Measurements from ENCODE around the gene RASSF4. TPM values are rescaled to one million over a fixed set of nuclear protein-coding genes. Genes with fewer than 3 reads are reported as not detected.

RASSF4 gene
- total and polyA plus RNA-seq, 4 donors: 8.2 to 26.9 (median 12.4) TPM

GRCh38 chr10:44909910-44910309, 49.7 kb upstream of the RASSF4 start (continued):
- TF ChIP-seq HNF4A (conservative IDR thresholded peaks at IDR 0.05) (no peak), TAF1 (conservative IDR thresholded peaks at IDR 0.05) (no peak), RAD21 (IDR thresholded peaks at IDR 0.05) (no peak), JUND (IDR thresholded peaks at IDR 0.05) (no peak), EGR1 (IDR thresholded peaks at IDR 0.05; ENCODE audit: low read depth in 2 of 2) (no peak), YY1 (IDR thresholded peaks at IDR 0.05) (no peak), GABPA (IDR thresholded peaks at IDR 0.05 in 1 of 2, conservative IDR thresholded peaks at IDR 0.05 in 1 of 2) (no peak), HNF4G (IDR thresholded peaks at IDR 0.05) (no peak), RXRA (IDR thresholded peaks at IDR 0.05) (no peak), NR2F2 (IDR thresholded peaks at IDR 0.05) (no peak)

GRCh38 chr10:44910602-44911001, 49.0 kb upstream of the RASSF4 start:
- Histone ChIP-seq H3K4me1 (ENCODE audit: control insufficient read depth in 4 of 4, insufficient read depth in 4 of 4, low read length in 3 of 4) (peaks cover 3 to 12% (median 8%) of the 10 kb centered on the region in 4 donors), H3K27ac (ENCODE audit: low read depth in 1 of 2, low read length in 2 of 2) (no peak overlapping the region), H3K9ac (ENCODE audit: low read depth in 1 of 2, low read length in 2 of 2) (no peak overlapping the region), H3K4me3 (ENCODE audit: low read depth in 1 of 3, low read length in 3 of 3) (no peak overlapping the region), H3K27me3 (ENCODE audit: control insufficient read depth in 4 of 4, insufficient read depth in 4 of 4, low read length in 3 of 4) (no peaks in the 10 kb centered on the region), H3K36me3 (ENCODE audit: control insufficient read depth in 4 of 4, insufficient read depth in 3 of 4, low read depth in 1 of 4, low read length in 3 of 4) (no peaks in the 10 kb centered on the region), H3K9me3 (ENCODE audit: control insufficient read depth in 4 of 4, low read length in 3 of 4) (no peaks in the 10 kb centered on the region)
- WGBS: 36% methylated on average over 7 of the region's 7 CpGs
- no peak for DNase-seq (ENCODE audit: low spot score)
- TF ChIP-seq SP1 (IDR thresholded peaks at IDR 0.05): no peak
- TF ChIP-seq MAX (IDR thresholded peaks at IDR 0.05): no peak
- no peak for TF ChIP-seq GABPA (IDR thresholded peaks at IDR 0.05 in 1 of 2, conservative IDR thresholded peaks at IDR 0.05 in 1 of 2)
- TF ChIP-seq HNF4A (conservative IDR thresholded peaks at IDR 0.05): no peak
- TF ChIP-seq FOXA1 (IDR thresholded peaks at IDR 0.05): no peak
- no peak for TF ChIP-seq FOXA2 (IDR thresholded peaks at IDR 0.05)
- no peak for TF ChIP-seq HNF4G (IDR thresholded peaks at IDR 0.05)
- TF ChIP-seq ZBTB33 (IDR thresholded peaks at IDR 0.05): no peak
- TF ChIP-seq RAD21 (IDR thresholded peaks at IDR 0.05): no peak
- no peak for TF ChIP-seq EGR1 (IDR thresholded peaks at IDR 0.05; ENCODE audit: low read depth in 2 of 2)
- TF ChIP-seq CTCF (IDR thresholded peaks at IDR 0.05; ENCODE audit: low read depth, low read length, missing input control): no peak
- no peak for TF ChIP-seq JUND (IDR thresholded peaks at IDR 0.05)
- TF ChIP-seq ATF3 (IDR thresholded peaks at IDR 0.05): no peak
- TF ChIP-seq REST (IDR thresholded peaks at IDR 0.05): no peak
- no peak for TF ChIP-seq YY1 (IDR thresholded peaks at IDR 0.05)
